ENCODE results near the gene SEC16A.

SEC16A gene

GRCh38 chr9:136486823-136487620 lies 4.2 kb upstream of the SEC16A start:
- DNase-seq, result no peak

- DNase-seq, result no peak
Observed at GRCh38 chr9:136486131-136486530, 3.3 kb upstream of the SEC16A start.

GRCh38 chr9:136485049-136486045 lies 2.5 kb upstream of the SEC16A start:
- DNase-seq, result peak; percentile 74 to 80

- peak in 1 of 2 experiments; percentile 6 for DNase-seq
Observed at GRCh38 chr9:136484153-136485048, 1.6 kb upstream of the SEC16A start.

- DNase-seq, result peak; percentile 89 to 97
Observed at GRCh38 chr9:136483589-136484152, 831 bp upstream of the SEC16A start.

GRCh38 chr9:136482046-136482792 lies 621 bp downstream of the SEC16A start:
- peak in 1 of 2 experiments; percentile 37 for DNase-seq

- no peak for DNase-seq
Observed at GRCh38 chr9:136481558-136481957, 1.3 kb downstream of the SEC16A start.

- DNase-seq, result no peak
Observed at GRCh38 chr9:136476369-136477150, 6.3 kb downstream of the SEC16A start.

GRCh38 chr9:136474974-136475865 lies 7.6 kb downstream of the SEC16A start:
- DNase-seq, result no peak

- DNase-seq, result no peak
Observed at GRCh38 chr9:136474021-136474640, 8.7 kb downstream of the SEC16A start.

- DNase-seq, result no peak
Observed at GRCh38 chr9:136473354-136473721, 9.5 kb downstream of the SEC16A start.

GRCh38 chr9:136472640-136473353 lies 10.0 kb downstream of the SEC16A start:
- DNase-seq, result no peak

- DNase-seq, result no peak
Observed at GRCh38 chr9:136471802-136472487, 10.9 kb downstream of the SEC16A start.

GRCh38 chr9:136470792-136471469 lies 11.9 kb downstream of the SEC16A start:
- DNase-seq, result no peak

GRCh38 chr9:136470356-136470755 lies 12.5 kb downstream of the SEC16A start:
- no peak for DNase-seq

GRCh38 chr9:136467766-136468165 lies 15.1 kb downstream of the SEC16A start:
- no peak for DNase-seq

- DNase-seq, result no peak
Observed at GRCh38 chr9:136466155-136466541, 16.7 kb downstream of the SEC16A start.

All from stimulated activated CD4-positive, alpha-beta T cell treated with anti-CD3 and anti-CD28 coated beads, Interleukin-4, amount 100 ng/mL, for 4 hours (primary cell).